ENCODE data around the gene BET1. TPM values are rescaled to one million over a fixed set of nuclear protein-coding genes. Genes with fewer than 3 reads are reported as not detected.

Gene BET1
- total RNA-seq, 4 donors from 2014 or later = 15.3 to 24.9 (median 20.0) TPM

DNA sequence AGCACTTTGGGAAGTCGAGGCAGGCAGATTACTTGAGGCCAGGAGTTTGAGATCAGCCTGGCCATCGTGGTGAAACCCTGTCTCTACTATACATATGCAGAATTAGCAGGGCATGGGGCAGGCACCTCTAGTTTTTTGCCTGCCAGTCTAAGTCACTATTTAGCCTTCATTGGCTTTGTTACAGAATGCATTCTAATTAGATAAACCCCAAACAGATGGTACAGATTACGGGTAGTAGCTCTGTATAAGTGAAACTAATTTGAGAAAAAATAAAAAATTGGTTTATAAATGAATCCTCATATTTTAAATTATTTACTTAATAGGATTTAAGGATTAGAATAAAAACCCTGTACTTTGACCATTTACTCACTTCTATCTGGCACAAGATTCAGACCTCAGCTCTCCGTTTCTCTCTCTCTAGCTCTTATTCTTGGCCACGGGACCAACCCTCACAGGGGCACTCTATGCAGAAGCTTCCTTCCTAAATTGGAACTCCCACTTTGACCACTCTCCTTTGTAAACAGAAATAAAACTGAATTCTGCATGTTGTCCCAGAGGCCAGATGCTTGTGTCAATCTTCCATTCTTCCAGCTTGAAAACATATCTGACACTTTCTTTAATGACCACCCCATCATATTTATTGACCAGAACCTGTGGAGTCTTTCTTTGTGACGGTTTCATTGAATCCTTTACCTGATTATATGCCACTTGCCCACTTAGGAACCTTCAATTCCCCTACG, 26.8 kb downstream of the BET1 start:
- Histone ChIP-seq H3K27ac (no peak overlapping the region), H3K27me3 (no peaks in the 10 kb centered on the region), H3K4me1 (peaks cover 0 to 3% (median 0%) of the 10 kb centered on the region in 4 donors), H3K36me3 (no peaks in the 10 kb centered on the region), H3K9me3 (no peaks in the 10 kb centered on the region), H3K4me3 (no peak overlapping the region)
- no peak for DNase-seq (ENCODE audit: low spot score in 2 of 2)
- no peak for TF ChIP-seq POLR2A (IDR thresholded peaks at IDR 0.05)
- TF ChIP-seq, protein P1, sequence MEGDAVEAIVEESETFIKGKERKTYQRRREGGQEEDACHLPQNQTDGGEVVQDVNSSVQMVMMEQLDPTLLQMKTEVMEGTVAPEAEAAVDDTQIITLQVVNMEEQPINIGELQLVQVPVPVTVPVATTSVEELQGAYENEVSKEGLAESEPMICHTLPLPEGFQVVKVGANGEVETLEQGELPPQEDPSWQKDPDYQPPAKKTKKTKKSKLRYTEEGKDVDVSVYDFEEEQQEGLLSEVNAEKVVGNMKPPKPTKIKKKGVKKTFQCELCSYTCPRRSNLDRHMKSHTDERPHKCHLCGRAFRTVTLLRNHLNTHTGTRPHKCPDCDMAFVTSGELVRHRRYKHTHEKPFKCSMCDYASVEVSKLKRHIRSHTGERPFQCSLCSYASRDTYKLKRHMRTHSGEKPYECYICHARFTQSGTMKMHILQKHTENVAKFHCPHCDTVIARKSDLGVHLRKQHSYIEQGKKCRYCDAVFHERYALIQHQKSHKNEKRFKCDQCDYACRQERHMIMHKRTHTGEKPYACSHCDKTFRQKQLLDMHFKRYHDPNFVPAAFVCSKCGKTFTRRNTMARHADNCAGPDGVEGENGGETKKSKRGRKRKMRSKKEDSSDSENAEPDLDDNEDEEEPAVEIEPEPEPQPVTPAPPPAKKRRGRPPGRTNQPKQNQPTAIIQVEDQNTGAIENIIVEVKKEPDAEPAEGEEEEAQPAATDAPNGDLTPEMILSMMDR (IDR thresholded peaks at IDR 0.05) = no peak
- no peak for TF ChIP-seq EP300 (IDR thresholded peaks at IDR 0.05)
- 71 to 74% methylated on average over 7 of the region's 7 CpGs for WGBS, 2 donors

DNA sequence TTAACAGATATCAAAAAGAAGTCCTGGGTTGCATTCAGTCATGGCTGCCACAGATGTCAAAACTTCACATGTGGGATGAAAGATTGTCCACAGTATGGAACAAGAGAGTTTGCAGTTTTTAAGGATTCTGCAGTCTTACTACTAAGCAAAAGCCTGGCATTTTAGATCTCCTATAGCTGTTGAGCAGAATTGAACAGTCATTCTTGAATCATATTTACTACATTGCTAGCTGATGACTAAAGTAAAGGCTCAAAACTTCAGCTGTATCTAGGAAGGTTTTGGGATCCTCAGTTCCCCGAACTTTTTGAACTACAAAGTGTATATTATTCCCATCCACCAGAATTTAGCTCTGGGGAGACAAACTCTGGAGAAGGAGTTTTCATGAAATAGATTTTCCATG, 31.0 kb downstream of the BET1 start:
- TF ChIP-seq POLR2A (IDR thresholded peaks at IDR 0.05) = no peak
- Histone ChIP-seq H3K4me3 (no peak overlapping the region), H3K27me3 (no peaks in the 10 kb centered on the region), H3K27ac (no peak overlapping the region), H3K9me3 (no peaks in the 10 kb centered on the region), H3K36me3 (no peaks in the 10 kb centered on the region), H3K4me1 (no peaks in the 10 kb centered on the region)
- 73 to 79% methylated on average over 1 of the region's 1 CpG for WGBS, 2 donors
- DNase-seq (ENCODE audit: low spot score in 2 of 2) = no peak

DNA sequence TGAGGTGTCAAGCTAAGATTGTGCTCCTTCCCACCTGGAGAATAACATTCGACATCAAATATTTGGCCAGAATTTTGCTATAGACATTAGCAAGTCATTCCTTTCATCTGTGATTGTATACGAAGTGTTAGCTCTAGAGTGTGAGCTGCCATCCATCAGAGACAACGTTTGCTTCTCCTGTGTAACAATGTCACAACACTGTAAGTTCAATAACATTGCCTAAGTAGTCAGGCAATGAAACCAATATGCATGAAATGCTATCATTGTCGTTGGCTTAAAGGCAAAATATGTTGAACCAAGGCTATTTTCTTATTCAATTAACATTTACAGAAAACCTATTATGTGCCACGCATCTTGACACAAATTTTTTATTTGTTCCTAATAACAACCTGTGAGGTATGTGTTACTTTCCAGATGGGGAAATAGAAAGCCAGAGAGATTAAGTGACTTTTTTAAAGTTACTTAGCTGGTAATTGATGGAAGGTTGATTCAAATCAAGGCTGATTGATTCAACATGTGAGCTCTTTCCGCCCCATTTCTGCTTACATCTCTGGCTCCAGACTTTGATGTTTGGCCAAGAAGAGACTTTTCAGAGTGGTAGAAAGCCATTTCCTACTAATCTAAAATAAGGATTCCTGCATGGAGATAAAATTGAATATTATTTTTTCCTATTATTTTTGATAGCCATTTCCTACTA, 32.0 kb downstream of the BET1 start:
- H3K4me3 ChIP-seq = no peak overlapping the region
- no peaks in the 10 kb centered on the region for H3K27me3 ChIP-seq
- TF ChIP-seq EP300 (IDR thresholded peaks at IDR 0.05) (no peak), POLR2A (IDR thresholded peaks at IDR 0.05) (no peak)
- TF ChIP-seq, protein P1 (IDR thresholded peaks at IDR 0.05) = no peak
- WGBS, 2 donors = 67 to 69% methylated on average over 6 of the region's 6 CpGs
- no peaks in the 10 kb centered on the region for H3K4me1 ChIP-seq
- no peak overlapping the region for H3K27ac ChIP-seq
- no peaks in the 10 kb centered on the region for H3K9me3 ChIP-seq
- no peaks in the 10 kb centered on the region for H3K36me3 ChIP-seq
- DNase-seq (ENCODE audit: low spot score in 2 of 2) = no peak

DNA sequence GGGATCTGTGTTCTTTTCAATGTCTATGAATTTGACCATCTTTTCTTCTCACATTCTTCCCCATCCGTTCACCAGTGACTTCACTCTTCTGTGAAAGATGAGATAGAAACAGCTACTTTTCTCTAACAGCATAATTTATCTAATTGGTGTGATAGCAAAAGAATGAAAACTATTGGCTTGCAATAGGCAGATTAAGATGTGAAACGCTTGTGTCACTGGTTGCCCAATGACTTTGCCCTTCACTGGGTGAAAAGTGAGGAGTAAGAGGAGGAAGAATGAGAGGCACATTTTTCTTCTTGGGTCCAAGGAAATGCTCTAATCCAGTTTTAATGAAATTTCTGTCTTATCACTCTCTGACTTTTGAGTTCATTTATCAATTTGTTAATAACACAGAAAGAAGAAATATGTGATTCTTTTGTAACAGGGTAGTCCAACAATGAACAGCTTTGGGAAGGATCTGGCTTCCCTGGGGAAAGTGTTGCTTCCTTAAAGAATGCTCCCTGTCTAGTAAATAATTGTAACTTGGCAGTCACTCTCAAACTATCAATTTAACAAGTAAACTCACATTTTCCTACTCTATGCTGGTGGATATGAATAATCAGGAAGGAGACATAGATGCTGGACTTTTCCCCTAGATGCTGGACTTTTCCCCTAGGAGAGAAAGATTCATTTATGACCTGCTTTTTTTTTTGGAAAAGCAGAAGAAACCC, 35.1 kb downstream of the BET1 start:
- DNase-seq (ENCODE audit: low spot score in 2 of 2) = no peak
- TF ChIP-seq, protein P1 (IDR thresholded peaks at IDR 0.05) = no peak
- TF ChIP-seq EP300 (IDR thresholded peaks at IDR 0.05) = no peak
- TF ChIP-seq POLR2A (IDR thresholded peaks at IDR 0.05) = no peak
- Histone ChIP-seq H3K9me3 (no peaks in the 10 kb centered on the region), H3K27ac (no peak overlapping the region), H3K36me3 (no peaks in the 10 kb centered on the region), H3K4me3 (no peak overlapping the region), H3K27me3 (no peaks in the 10 kb centered on the region), H3K4me1 (no peaks in the 10 kb centered on the region)
- WGBS, 2 donors = 70 to 78% methylated on average over 2 of the region's 2 CpGs

DNA sequence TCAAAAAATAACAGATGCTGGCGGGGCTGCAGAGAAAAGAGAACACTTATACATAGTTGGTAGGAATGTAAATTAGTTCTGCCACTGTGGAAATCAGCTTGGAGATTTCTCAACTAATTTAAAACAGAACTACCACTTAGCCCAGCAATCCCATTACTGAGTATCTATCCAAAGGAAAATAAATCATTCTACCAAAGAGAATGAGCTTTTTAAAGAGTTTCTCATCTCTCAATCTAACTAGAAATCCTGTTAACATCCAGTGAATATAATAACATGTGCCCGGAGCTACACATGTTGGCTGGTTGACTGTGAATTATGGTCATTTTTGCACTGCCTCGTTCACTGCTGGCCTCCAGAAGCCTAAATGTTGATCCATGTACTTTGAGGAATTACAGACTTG, 39.3 kb downstream of the BET1 start:
- no peak for TF ChIP-seq EP300 (IDR thresholded peaks at IDR 0.05)
- TF ChIP-seq POLR2A (IDR thresholded peaks at IDR 0.05) = no peak
- TF ChIP-seq, protein P1 (IDR thresholded peaks at IDR 0.05) = no peak
- Histone ChIP-seq H3K27ac (no peak overlapping the region), H3K36me3 (no peaks in the 10 kb centered on the region), H3K4me3 (no peak overlapping the region), H3K9me3 (no peaks in the 10 kb centered on the region), H3K4me1 (no peaks in the 10 kb centered on the region), H3K27me3 (no peaks in the 10 kb centered on the region)
- 66 to 73% methylated on average over 3 of the region's 3 CpGs for WGBS, 2 donors
- DNase-seq (ENCODE audit: low spot score in 2 of 2) = no peak

All from tibial nerve (tissue), 4 donors.